NCI-H1930 (cell line): ENCODE data around the gene CACNA2D3.

ENCODE experiments used
- DNase-seq, 2 experiments: peaks; one replicate each; lab custom pipeline; 2025; lab: John Stamatoyannopoulos, UW

CACNA2D3 gene

DNA sequence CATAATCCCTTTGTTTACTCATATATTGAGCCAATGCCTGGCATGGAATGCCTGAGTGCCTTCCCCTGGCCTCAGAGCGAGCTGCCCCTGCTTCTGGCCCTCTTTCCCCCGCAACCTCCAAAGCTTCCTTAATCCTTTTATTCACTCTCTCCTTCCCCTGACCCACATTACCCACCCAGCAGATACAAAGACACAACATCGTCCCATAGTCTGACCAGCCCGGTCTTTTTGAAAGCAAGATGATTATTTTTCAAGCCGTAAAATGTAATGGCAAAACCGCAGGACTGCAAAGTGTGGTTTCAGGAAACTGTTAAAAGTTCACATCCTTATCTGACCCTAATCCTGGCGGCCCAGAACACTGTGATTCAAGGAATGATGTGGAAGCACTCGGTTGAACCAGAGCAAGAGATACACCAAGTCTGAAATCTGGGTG is 883.9 kb downstream of the CACNA2D3 start:
- DNase-seq = no peak

DNA sequence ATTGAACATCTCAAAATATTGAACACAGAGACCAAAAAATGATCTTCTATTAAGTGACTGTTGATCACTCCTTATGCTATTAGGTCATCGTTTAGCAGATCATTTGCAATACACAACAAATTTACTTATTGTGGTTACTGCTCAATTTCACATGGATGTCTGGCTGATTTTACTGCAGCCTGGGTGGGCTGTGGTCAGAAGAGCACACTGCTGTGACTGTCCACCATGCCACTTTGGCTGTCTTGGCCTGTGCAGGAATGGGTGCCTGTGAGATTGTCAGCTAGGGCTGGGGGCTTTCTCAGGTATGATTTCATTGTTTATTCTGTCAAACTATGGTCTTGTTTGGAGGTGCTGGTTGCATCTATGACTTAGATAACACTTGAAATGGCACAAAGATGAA is 885.6 kb downstream of the CACNA2D3 start:
- DNase-seq = no peak

DNA sequence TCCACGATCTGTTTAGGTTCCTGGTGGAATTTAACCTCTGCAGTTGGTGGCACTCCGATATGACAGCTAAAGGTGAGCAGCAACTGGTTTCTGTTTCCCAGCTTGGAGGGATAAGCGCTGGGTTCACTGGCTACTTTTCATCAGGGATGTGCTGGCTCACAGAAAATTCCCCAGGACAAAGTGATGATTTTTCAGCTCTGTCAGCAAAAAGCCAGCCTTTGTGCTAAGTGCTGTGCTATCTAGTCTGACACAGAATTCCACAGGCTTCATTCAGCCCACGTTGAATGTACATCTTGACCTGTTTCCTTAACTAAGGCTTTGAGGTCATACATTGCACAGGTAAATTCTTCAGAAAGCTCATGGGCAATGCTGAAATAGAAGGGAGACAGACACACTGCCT is 887.0 kb downstream of the CACNA2D3 start:
- no peak for DNase-seq

DNA sequence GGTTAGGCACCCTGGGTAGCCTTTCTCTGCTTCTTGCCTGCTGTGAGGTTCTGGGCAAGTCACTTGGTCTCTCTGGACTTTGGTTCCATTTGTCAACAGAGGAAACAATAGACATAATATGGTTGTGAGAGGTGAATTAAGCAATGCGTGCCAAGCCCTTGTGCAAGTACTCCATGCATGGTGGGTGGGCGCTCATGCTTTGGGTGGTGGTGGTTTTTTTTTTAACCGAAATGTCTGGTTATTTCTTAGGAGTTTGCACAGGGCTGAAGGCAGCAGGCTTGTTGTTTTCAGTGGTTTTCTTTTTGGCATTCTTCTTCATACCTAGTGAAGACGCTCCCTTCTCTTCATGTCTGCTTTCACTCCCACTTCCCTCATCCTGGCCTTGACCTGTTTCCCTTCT is 889.7 kb downstream of the CACNA2D3 start:
- no peak for DNase-seq

GRCh38 chr3:55013145-55013925 is 891.0 kb downstream of the CACNA2D3 start:
- DNase-seq = no peak

GRCh38 chr3:55014081-55014480 is 891.7 kb downstream of the CACNA2D3 start:
- DNase-seq = no peak

- no peak for DNase-seq
Measured at GRCh38 chr3:55014906-55015305, 892.6 kb downstream of the CACNA2D3 start.

- no peak for DNase-seq
Measured at GRCh38 chr3:55017876-55018275, 895.5 kb downstream of the CACNA2D3 start.

GRCh38 chr3:55030938-55031337 is 908.6 kb downstream of the CACNA2D3 start:
- DNase-seq = no peak

DNA sequence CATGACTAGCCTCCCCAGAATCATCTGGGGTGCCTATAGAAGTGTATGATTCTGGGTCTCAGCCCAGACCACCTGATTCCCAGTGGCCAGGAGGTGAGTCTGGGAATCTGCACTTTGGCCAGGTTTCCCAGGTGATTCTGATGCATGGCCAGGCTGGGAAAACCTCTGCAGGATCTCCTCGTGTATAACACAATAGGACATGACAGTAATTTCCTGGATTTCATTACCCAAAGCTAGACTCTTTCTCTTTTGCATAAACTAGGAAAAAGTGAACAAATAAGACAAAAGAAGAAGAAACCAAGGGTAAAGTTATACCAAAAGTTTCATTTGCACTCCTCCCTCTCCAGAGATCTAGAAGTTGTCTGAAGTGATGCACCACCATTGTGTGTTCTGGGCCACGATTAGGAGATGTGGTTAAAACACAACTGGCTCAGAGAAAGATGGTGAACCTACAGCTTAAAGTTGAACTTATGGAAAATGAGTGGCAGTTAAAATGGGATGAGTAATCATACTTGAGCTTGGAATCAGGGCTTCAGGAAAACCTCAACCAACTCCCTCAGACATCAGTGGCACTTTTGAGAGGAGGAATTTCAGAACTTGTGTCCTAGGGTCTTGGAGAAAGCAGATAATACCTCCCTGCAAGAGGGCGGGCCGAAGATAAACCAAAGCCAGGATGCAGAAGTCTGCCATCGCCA is 914.7 kb downstream of the CACNA2D3 start:
- no peak for DNase-seq

- no peak for DNase-seq
Measured at GRCh38 chr3:55042591-55042990, 920.2 kb downstream of the CACNA2D3 start.

GRCh38 chr3:55044486-55044885 is 922.1 kb downstream of the CACNA2D3 start:
- no peak for DNase-seq

DNA sequence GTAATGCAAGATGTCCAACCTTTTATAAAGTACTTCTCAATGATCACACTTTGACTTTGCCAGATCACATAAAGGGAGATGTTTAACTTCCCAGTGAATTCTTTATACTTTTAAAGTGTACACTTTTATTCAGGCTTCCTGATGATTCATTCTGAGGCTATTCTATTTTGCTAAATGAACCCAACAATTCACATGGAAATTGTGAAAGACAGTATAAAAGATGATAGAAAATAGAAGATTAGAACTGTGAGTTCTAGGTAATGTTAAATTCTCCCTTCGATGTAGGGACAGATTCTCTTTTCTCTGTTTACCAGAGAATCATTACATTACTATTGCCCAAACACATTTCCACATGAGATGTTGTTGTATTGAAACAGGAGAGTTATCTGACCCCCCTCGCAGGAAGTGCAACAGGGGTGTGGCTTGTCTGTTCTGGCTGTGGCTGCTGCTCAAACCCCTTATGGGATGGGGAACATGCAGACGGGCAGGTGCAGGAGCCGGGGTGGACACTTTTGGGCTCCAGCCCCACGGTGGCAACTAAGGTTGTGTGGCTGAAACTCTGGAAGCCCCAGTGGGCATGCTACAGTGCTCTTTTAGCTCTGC is 936.8 kb downstream of the CACNA2D3 start:
- no peak for DNase-seq

DNA sequence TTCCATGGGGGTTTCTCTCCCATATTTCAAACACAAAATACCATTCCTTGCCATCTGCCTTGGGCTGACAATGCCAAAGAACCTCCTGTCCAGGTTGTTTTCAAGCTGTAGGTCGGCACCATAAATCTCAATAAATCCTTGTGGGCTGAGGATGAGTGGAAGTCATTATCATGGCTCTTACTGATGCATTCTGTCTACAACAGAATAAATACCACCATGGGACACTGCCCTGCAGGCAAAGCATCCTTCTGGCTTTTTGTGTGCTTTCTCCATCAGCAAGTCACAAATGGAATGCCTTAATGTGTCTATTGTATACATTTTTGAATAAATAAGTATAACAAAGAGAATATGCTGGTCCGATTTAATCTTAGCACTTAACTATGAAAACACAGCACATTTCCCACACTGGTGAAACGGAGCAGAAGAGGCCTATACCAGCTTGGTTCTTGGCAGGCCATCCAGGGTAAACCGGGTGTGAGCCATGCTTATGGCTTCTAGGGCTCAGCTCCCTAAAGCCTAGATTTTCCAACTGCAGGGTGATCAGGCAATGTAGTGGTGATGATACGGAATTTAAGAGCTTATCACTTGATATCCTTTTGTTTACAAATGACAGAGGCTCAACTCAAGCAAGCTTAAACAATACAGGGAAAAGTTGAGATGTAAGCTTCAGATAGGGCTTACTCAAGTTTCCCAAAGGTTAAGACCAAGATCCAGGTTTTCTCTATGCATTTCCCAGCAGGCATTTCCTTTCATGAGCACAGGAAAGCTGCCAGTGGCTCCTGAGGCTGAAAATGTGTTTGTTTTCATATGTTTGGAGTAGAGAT is 938.8 kb downstream of the CACNA2D3 start:
- no peak for DNase-seq

DNA sequence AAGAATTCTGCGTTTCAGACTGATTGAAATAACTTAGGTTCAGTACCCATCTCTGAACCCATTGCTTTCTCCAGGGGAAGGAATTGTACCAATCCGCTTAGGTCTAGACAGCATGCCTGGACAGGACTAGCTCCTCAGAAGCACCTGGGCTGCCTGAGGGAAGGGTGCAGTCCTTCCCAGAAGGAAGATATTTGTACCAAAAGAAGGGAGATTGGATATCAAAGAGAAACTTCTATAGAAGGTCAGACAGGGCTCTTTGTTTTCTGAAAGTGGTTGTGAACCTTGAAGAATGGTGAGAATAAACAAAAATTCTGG is 939.3 kb downstream of the CACNA2D3 start:
- DNase-seq = no peak

DNA sequence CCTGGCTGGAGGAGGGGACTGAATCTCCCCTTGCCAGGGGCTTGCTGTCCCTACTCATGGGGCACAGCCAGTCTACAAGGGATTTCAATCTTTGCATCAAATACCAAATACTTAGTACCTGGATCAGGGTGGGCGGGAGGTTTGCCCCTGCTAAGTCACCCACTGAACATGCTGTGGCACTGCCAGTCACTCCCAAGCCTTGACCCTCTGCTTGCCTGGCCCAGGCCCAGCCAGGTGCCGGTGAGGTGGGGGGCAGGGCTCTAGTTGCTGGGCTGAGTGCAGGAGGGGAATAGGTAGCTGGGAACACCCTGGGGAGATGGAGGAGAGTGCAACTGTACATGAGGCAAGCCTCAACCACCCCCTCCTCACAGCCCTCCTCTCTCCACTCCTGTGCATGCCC is 941.8 kb downstream of the CACNA2D3 start:
- DNase-seq = no peak

- DNase-seq = no peak
Measured at GRCh38 chr3:55065331-55065730, 943.0 kb downstream of the CACNA2D3 start.

- no peak for DNase-seq
Measured at GRCh38 chr3:55066551-55067047, 944.2 kb downstream of the CACNA2D3 start.

- DNase-seq = no peak
Measured at GRCh38 chr3:55069950-55070349, 947.6 kb downstream of the CACNA2D3 start.

DNA sequence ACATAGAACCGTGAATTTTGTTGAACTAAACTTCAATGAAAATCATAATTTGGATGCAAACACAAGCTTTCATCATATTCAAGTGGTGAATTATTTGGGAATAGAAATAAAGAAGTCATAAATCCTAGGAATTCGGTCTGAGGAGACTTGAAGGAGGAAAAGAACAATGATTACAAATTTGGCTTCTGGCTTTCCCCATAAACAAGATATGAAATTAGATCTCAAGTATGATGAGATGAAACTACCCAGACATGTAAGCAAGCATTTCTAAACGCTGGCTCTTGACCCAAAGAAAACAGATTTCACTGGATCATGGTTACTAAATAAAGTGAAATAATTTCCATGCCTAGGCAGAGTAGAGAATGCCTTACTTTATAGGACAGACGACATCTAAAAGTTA is 952.4 kb downstream of the CACNA2D3 start:
- DNase-seq = no peak

DNA sequence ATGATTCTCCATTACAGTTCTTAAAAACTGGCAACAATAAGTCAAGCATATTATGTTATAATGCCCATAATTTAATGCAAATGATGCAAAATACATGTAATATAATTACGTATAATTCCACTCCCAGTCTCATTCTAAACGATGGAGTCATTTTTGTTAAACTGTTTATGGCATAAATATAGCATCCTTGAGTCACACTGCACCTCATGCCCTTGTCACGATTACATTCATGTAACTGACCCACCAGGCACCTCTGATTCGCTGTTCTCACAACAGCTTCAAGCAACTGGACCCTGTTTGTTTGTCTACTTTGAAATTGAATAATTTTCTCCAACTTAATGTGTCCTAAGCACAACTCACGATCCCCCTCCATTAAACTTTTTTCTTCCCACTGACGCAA is 953.5 kb downstream of the CACNA2D3 start:
- no peak for DNase-seq

DNA sequence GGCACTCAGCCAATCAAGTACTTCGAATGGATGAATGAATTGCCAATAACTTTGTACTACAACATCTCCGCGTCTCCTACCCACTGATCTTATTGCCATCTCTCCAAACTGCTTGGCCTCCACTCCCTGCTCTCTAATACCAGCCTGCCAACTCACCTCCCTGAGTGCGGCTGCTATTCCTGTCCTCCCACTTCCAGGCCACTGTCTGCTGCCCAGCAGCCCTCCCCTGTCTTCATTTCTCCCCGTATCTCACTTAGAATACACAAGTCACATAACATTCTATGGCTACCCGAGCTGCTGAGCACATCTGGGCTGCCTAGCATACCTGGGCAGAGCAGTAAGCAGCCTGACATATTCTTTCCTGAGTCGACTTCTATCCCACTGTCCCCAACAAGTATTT is 955.4 kb downstream of the CACNA2D3 start:
- no peak for DNase-seq
